Upper lobe of right lung (tissue), 1 donor: ENCODE data around the gene MYRFL. TPM values are rescaled to one million over a fixed set of nuclear protein-coding genes. Genes with fewer than 3 reads are reported as not detected.

Source experiments
- ATAC-seq: fragments of 200-7000 bp; cut with Tn5 transposase; one replicate; pipeline ENCODE4 v1.9.1; 2020; ENCODE audit warnings: mild to moderate bottlenecking, moderate library complexity
- DNase-seq: peaks from one replicate; pipeline ENCODE4 v3.0.0-alpha.2; 2020
- H3K27ac ChIP-seq: fragments of 200-600 bp; one replicate; pipeline ENCODE4 v1.8.0; 2022
- H3K27me3 ChIP-seq: fragments of 200-600 bp; one replicate; pipeline ENCODE4 v1.8.0; 2022; ENCODE audit warnings: mild to moderate bottlenecking
- H3K36me3 ChIP-seq: fragments of 200-600 bp; one replicate; pipeline ENCODE4 v1.8.0; 2022
- H3K4me1 ChIP-seq: fragments of 200-600 bp; one replicate; pipeline ENCODE4 v1.8.0; 2022
- H3K4me3 ChIP-seq: fragments of 200-600 bp; one replicate; pipeline ENCODE4 v1.8.0; 2022; ENCODE audit warnings: mild to moderate bottlenecking
- H3K9me3 ChIP-seq: fragments of 200-600 bp; one replicate; pipeline ENCODE4 v1.8.0; 2022
- CTCF ChIP-seq: fragments of 200-600 bp; IDR thresholded peaks from one replicate; pipeline ENCODE4 v1.8.0; 2022; ENCODE audit warnings: antibody characterized with exemption
- intact Hi-C: fragments of 100-400 bp; cut with DNase I; formaldehyde crosslinking; loops from one replicate; pipeline ENCODE4 v1.11.0; 2022
- total RNA-seq: library from RNA; stranded (reverse); fragmentation: NEBNext Ultra II Directional; extraction: Animal tissue kit (Norgen Biotek cat#: 25700); gene quantifications from one replicate; pipeline ENCODE4 v1.2.1, GENCODE V29; 2021
- donor health status: DM: no; HTN: yes; CAD: no; lungs with severe emphysema.

Gene MYRFL
- total RNA-seq, 1 donor from 2014 or later, result not detected

- peak; percentile 9 for ATAC-seq
- H3K27ac ChIP-seq, result no peak overlapping the region
- H3K36me3 ChIP-seq, result no peaks in the 10 kb centered on the region
- no peak for DNase-seq
- H3K9me3 ChIP-seq, result peaks cover 5% of the 10 kb centered on the region
- intact Hi-C loops, result no loop called here
- no peaks in the 10 kb centered on the region for H3K27me3 ChIP-seq
- H3K4me1 ChIP-seq, result no peaks in the 10 kb centered on the region
- H3K4me3 ChIP-seq, result no peak overlapping the region
- no peak for TF ChIP-seq CTCF
Measured at GRCh38 chr12:70002912-70003255, 177.9 kb downstream of the MYRFL start.

GRCh38 chr12:70005864-70006618, 181.0 kb downstream of the MYRFL start:
- intact Hi-C loops, result no loop called here
- no peak overlapping the region for H3K4me3 ChIP-seq
- H3K36me3 ChIP-seq, result no peaks in the 10 kb centered on the region
- no peak for DNase-seq
- H3K27ac ChIP-seq, result no peak overlapping the region
- no peak for ATAC-seq
- no peaks in the 10 kb centered on the region for H3K27me3 ChIP-seq
- H3K9me3 ChIP-seq, result peaks cover 8% of the 10 kb centered on the region
- no peak for TF ChIP-seq CTCF
- no peaks in the 10 kb centered on the region for H3K4me1 ChIP-seq

GRCh38 chr12:70006619-70006973, 181.6 kb downstream of the MYRFL start:
- TF ChIP-seq CTCF, result no peak
- H3K4me3 ChIP-seq, result no peak overlapping the region
- no peaks in the 10 kb centered on the region for H3K27me3 ChIP-seq
- ATAC-seq (no peak), DNase-seq (no peak)
- peaks cover 8% of the 10 kb centered on the region for H3K9me3 ChIP-seq
- intact Hi-C loops, result no loop called here
- H3K27ac ChIP-seq, result no peak overlapping the region
- no peaks in the 10 kb centered on the region for H3K4me1 ChIP-seq
- no peaks in the 10 kb centered on the region for H3K36me3 ChIP-seq

- no peaks in the 10 kb centered on the region for H3K36me3 ChIP-seq
- H3K9me3 ChIP-seq, result peaks cover 8% of the 10 kb centered on the region
- H3K27me3 ChIP-seq, result no peaks in the 10 kb centered on the region
- TF ChIP-seq CTCF, result no peak
- H3K4me3 ChIP-seq, result no peak overlapping the region
- DNase-seq, result no peak
- ATAC-seq, result no peak
- intact Hi-C loops, result no loop called here
- H3K4me1 ChIP-seq, result no peaks in the 10 kb centered on the region
- no peak overlapping the region for H3K27ac ChIP-seq
Measured at GRCh38 chr12:70007687-70008086, 182.7 kb downstream of the MYRFL start.

Other genes with a start within 250 kb of the MYRFL start
- 90.8 TPM for gene CCT2, start 239.8 kb upstream of the MYRFL start, total RNA-seq
- not detected for gene LRRC10, start 214.3 kb upstream of the MYRFL start, total RNA-seq
- gene BEST3, start 125.9 kb upstream of the MYRFL start, total RNA-seq, result not detected
- gene RAB3IP, start 86.4 kb upstream of the MYRFL start, total RNA-seq, result 29.6 TPM